KG1 (cell line): ENCODE measurements around the gene KIF26B.
"Not testable (repeated sequence)": the region's sequence is repeated elsewhere in the genome, so short reads cannot be mapped to it uniquely, and the experiment has no call there.

Source experiments
- DNase-seq: peaks from one replicate; lab custom pipeline; 2025; lab: John Stamatoyannopoulos, UW

Gene KIF26B

DNA sequence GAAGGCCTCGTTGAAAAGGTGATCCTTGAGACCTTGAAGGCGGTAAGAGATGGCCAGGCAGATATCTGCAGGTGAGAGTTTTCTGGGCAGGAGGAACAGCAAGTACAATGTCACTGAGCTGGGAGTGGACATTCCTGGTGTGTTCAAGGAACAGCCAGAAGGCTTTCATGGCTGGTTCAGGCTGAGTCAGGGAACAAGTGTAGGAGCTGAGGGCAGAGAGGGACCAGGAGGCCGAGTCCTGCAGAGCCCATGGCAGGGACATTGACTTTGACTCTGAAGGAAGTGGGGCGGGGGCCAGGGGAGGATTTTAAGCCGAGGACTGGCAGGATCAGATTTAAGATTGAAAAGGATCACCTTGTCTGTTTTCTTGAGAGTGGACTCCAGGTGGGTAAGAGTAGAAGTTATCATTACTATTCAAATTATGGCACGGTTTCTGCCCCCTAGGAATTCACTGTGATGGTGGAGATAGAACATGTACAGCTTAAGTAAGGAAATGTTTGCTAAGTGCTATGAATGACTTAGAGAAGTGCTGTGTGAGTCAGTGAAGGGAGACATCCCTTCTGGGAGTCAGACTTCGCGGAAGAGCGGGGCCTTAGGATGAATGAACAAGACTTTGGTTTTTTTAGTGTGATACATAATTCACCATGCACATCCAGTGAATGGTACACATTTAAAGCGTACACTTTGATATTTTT is 202.3 kb downstream of the KIF26B start:
- DNase-seq: no peak

DNA sequence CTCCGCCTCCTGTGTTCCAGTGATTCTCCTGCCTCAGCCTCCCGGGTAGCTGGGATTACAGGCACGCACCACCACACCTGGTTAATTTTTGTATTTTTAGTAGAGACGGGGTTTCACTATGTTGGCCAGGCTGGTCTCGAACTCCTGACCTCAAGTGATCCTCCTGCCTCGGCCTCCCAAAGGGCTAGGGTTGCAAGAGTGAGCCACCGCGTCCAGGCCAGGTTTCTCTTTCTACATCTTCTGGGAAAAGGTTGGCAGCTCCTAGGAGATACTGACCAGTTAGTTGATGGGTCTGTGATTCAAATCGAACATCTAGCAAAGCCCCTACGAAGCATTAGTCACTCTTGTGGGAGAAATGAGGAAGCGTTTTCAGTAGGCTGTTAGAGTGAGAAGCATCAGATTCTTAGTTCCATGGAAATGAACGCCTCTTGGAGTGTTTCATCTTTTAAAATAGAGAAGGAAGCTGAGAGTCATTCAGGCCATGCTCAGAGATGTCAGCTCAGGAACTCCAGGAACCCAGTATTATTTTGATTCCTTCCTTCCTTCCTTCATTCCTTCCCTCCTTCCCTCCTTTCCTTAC is 204.4 kb downstream of the KIF26B start:
- not testable (repeated sequence) for DNase-seq

GRCh38 chr1:245361065-245361464 is 206.3 kb downstream of the KIF26B start:
- no peak for DNase-seq

DNA sequence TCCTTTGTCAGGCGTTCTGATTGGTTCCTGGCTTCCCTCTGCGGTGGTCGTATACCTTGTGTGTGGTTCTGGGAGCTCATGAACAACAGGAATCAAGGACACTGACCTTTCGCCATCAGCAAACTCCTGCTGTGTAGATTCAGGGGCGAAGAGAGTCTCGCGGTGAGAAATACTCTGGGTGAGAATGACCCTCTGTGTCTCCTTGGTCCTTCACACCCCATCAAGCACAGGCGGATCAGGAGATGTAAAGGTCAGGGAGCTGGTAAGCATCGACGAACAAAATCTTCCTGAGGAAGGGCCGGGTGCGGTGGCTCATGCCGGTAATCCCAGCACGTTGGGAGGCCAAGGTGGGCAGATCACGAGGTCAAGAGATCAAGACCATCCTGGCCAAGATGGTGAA is 207.2 kb downstream of the KIF26B start:
- no peak for DNase-seq

DNA sequence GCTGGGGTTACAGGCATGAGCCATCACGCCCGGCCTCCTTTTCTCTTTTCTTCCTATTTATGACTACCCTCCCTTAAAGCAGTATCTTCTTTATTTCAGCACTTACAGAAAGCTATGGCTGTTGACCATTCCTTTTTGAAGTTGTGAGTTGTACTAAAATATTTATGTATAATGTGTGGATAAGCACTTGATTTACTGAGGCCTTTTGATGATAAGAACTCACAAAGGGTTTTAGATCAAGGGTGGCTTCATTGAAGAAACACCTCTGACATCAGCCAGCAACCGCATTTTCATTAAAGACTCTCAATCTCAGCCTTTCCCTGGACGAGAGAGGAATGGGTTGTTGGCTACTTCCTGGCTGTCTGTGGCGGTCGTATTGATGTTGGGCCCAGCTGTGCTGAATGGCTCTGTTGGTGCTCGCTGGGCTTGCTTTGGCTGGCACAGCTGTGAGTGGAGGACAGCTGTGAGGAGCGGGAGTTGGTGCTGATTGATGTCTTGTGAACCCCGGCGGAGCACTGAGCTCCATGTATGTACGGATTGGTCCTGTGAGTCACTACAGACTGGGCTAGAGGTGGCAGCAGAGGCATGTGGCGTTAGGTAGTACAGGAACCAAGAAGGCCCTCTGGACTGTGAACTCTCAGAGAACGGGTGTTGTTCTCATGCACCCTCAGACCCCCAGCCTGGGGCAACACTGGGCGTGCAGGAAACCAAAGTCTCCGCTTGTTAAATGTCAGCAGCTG is 208.8 kb downstream of the KIF26B start:
- DNase-seq: no peak

DNA sequence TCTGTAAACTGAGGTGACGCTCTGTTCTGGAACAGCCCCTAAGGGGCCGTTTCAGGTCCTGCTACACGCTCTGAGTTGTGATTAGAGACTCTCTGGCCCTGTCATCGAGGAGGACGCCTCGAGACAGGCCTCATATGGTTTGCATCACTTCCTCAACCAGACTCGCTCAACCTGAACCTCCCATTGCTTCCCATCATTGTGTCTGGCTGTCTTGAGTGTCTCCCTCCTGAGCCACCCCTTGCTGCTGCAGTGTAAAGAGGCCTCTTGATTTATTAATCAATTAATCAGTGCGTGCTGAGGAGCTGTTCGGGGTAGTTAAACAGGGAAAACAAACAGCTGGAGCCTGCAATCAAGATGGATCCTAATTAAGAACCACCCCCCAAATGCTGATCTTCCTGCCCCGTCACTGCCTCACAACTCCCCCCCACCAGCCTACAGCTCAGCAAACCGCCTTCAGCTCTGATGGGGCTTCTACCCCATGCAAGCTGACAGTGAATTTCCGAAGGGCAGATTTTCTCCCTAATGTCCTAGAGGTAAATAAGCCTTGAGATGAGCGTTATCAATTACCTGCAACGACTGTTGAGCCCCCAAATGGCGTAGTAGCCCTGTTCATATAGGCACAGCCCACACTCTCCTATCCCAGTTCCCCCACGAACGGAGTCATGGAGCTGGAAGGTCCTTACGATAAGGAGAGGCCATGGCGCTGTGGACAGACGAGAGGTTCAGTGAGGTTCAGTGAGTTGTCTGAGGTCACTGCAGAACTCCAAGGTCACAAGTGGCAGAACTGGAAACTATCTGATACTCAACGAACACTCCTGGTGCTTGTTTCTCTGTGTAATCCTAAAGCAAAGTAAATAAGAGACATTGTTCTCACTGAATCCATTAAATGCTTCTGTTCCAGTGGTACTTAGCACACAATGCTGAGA is 210.6 kb downstream of the KIF26B start:
- DNase-seq: no peak

GRCh38 chr1:245366886-245367285 is 212.1 kb downstream of the KIF26B start:
- DNase-seq: no peak

DNA sequence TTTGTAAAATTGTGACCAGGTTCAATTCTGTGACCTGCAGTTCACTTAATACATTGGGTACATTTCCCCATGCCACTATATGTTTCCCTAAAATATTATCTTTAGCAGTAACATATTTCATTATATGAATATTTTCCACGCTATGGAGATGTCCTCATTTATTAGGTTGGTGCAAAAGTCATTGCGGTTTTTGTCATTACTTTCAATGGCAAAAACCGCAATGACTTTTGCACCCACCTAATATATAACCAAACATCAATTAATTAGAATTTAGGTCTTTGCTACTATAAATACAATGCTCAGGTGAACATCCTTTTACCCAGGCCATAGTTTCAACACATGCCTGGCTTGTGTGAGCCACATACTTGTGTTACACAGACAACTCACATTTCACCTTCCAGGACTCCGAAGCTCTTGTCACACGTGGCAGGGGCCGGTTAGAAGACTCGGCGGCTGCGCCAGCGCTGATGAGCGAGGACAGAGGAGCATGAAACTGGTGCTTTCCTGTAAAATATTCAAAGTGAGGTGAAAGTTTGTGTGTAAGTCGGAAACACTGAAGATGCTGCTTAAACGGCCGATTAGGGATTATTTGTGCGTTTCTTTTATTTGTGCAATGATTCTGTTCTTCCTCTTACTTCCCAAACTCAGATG is 215.5 kb downstream of the KIF26B start:
- DNase-seq: no peak

DNA sequence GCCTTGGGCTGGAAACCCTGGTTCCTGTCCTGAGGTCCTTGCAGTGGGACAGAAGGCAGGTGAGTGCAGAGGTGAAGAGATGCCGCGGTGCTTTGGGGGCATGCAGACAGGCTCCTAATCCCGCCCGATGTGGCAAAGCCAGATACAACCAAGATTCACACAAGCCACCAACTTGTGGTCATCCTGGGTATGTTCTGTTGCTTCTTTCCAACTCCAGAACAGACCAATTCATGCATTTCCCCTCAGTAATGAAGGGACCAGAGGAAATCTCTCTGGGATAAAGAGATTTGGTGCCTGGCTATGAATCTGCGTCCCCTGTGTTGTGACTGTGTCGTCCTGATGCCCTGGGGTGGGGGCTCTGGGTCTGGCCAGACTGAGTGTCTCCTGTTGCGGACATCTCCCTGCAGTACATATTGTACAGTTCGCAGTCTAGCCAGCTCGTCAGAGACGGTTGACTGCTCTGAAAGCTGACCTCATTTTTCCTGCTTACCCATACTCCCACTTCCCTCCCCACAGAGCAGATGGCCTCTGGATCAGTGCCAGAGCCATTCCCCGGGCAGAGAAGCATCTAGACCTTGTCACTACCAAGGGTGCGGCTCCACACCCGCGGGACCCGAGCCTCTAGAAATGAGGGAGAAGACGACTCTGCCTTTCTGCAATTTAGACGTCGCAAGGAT is 216.3 kb downstream of the KIF26B start:
- DNase-seq: no peak

DNA sequence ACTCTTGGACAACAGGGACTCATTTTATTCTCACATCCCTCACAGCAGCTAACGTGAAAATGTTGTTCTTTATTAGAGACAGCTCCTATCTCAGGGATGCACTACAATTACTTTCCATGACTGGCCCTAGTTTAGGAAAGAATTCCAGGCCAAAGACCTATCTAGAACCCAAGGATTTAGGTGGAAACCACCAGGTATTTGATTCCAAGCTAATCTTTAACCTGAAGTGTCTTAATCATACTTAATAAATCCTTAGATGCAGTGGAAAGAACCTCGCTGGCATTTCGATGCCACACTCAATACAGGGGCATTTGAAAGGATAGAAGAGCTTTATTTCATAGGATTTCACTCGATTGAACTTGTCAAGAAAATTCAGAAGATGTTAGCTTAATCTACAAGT is 218.3 kb downstream of the KIF26B start:
- DNase-seq: no peak

- DNase-seq: no peak
These were observed 221.1 kb downstream of the KIF26B start for GRCh38 chr1:245375789-245376460.

DNA sequence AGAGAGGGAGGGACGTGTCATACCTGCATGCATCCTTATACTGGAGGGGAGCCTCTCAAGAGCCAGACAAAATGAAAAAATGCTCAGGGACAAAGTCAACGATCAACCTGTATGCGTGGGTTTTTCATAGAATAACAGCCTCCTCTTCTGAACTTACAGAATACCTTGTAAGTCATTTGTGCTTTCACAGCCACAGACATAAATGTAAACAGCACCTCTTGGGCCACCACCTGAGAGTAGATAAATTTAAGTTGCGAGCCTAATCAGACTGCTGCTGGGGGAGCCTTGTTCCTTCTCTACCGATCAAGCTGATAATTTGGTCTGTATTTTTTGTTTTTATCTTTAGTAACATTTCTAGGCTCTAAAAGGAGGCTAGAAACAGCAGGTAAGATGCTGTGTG is 223.1 kb downstream of the KIF26B start:
- DNase-seq: no peak

GRCh38 chr1:245378311-245378722 is 223.5 kb downstream of the KIF26B start:
- no peak for DNase-seq

- no peak for DNase-seq
These were observed 224.0 kb downstream of the KIF26B start for GRCh38 chr1:245378745-245379144.

DNA sequence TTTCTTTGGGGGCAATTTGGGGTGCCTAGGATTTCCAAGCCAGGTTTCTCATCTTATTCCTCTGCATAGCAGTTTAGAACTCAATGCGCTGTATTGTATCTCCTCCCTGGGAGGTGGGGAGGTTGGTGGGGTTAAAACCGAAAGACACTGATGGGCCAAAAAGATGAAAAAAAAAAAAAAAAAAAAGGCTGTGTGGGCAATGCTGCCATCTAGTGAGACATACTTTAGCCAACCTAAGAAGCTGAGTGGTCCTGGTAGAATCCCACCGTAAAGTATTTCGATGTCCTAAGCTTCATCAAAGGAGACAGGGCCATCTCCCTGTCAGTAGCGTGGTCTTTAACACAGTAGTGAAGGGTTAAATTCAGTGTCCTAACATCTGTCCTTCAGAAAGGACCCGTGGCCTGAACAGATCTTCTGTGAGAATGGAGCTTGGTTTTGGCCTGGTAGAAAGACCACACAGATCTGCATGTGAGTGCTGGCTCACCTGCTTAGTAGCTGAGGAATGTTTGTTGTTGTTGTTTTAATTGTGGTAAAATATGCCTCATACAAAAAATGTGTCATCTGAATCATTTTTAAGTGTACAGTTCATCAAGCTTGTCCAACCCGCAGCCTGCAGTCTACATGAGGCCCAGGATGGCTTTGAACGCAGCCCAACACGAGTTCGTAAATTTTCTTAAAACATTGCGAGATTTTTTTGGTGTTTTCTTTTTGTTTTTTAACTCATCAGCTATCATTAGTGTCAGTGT is 226.2 kb downstream of the KIF26B start:
- no peak for DNase-seq

DNA sequence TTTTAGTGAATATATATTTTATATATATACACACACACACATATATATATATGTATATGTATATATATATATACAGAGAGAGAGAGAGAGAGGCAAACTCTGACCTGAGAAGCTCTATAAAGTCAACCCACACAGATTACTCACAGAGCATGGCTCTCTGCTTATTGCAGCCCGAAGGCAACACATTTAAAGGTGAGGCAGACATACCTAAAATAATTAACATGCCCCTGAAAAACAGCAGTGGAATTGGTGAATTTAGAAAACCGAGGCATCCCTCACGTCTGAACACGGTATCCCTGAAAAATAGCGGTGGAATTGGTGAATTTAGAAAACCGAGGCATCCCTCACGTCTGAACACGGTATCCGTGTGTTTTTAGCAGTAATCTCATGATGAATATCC is 228.2 kb downstream of the KIF26B start:
- DNase-seq: no peak

- no peak for DNase-seq
These were observed 228.9 kb downstream of the KIF26B start for GRCh38 chr1:245383396-245384330.

DNA sequence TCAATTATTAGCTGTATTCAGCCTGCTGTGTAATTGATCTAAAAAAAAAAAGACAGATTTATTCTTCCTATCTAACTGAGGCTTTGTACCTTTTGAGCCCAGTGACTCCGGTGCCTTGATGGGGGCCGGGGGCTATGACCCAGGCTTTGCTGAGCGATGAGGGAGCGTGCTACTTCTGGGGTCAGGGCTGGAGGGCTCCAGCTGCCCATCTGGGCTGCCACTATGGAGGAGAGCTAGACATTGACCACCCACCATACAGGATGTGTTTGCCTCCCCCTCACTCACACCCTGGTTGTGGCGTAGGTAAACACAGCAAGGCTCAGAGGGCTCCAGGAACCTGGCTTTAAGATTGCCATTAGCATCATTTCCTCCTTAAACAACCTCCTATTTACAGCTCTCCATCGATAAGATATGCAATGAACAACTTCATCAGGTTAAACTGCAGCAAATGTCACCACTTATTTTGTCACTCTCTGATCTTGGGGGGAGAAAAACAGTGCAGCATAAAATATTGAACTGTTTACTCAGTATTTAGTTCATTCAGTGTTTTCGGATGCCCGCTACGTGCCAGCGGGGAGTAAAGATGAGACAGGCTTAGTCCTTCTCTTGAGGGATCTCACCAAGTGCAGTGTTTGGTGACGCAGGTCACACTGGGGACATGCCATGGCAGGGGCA is 231.6 kb downstream of the KIF26B start:
- DNase-seq: no peak
